ENCODE results near the gene FKBP1B. TPM values are rescaled to one million over a fixed set of nuclear protein-coding genes. Genes with fewer than 3 reads are reported as not detected.

FKBP1B gene
- total and polyA plus RNA-seq, 7 experiments from 2014 or later = 2.7 TPM; not detected in 6

GRCh38 chr2:24110660-24111303 lies 61.2 kb downstream of the FKBP1B start:
- no peaks in the 10 kb centered on the region for H3K36me3 ChIP-seq (ENCODE audit: control insufficient read depth in 2 of 3, insufficient read depth in 3 of 3, low read length in 3 of 3)
- H3K27ac ChIP-seq (ENCODE audit: low read depth, low read length) = no peak overlapping the region
- no peaks in the 10 kb centered on the region for H3K27me3 ChIP-seq (ENCODE audit: control insufficient read depth in 2 of 2, insufficient read depth in 2 of 2, low read length in 2 of 2)
- DNase-seq (no peak), ATAC-seq (no peak)
- no peaks in the 10 kb centered on the region for H3K4me1 ChIP-seq (ENCODE audit: control insufficient read depth in 2 of 2, insufficient read depth in 2 of 2, low read length in 2 of 2)
- intact Hi-C loops (cut with micrococcal nuclease) = no loop called here
- no peak overlapping the region for H3K27ac Mint-ChIP-seq
- peaks cover 12 to 30% (median 16%) of the 10 kb centered on the region in 5 donors for H3K36me3 Mint-ChIP-seq
- no peak overlapping the region for H3K4me3 ChIP-seq (ENCODE audit: low read length)
- CTCF ChIA-PET = interaction anchor here (0.6 kb wide), 1 partner anchor 324 kb away, joined by 3 read pairs; no protein-coding TSS in a partner anchor
- no peaks in the 10 kb centered on the region for H3K9me3 ChIP-seq (ENCODE audit: control insufficient read depth in 2 of 3, low read length in 3 of 3)
- peaks cover 0 to 13% (median 0%) of the 10 kb centered on the region in 5 donors for H3K27me3 Mint-ChIP-seq
- POLR2A ChIA-PET = no interaction called here
- peaks cover 6 to 32% (median 18%) of the 10 kb centered on the region in 11 donors for H3K9me3 Mint-ChIP-seq
- H3K4me3 Mint-ChIP-seq = no peak overlapping the region
- peaks cover 0 to 1% (median 0%) of the 10 kb centered on the region in 7 donors for H3K4me1 Mint-ChIP-seq

GRCh38 chr2:24111407-24111901 lies 61.9 kb downstream of the FKBP1B start:
- DNase-seq = no peak
- peaks cover 0 to 12% (median 0%) of the 10 kb centered on the region in 5 donors for H3K27me3 Mint-ChIP-seq
- intact Hi-C loops (cut with micrococcal nuclease) = no loop called here
- H3K27ac Mint-ChIP-seq = no peak overlapping the region
- H3K4me1 ChIP-seq (ENCODE audit: control insufficient read depth in 2 of 2, insufficient read depth in 2 of 2, low read length in 2 of 2) = no peaks in the 10 kb centered on the region
- no peak overlapping the region for H3K4me3 ChIP-seq (ENCODE audit: low read length)
- peaks cover 0 to 1% (median 0%) of the 10 kb centered on the region in 7 donors for H3K4me1 Mint-ChIP-seq
- CTCF ChIA-PET = interaction anchor here (0.6 kb wide), 1 partner anchor 287 kb away, joined by 3 read pairs; no protein-coding TSS in a partner anchor
- no peaks in the 10 kb centered on the region for H3K27me3 ChIP-seq (ENCODE audit: control insufficient read depth in 2 of 2, insufficient read depth in 2 of 2, low read length in 2 of 2)
- peaks cover 11 to 28% (median 12%) of the 10 kb centered on the region in 5 donors for H3K36me3 Mint-ChIP-seq
- H3K9me3 Mint-ChIP-seq = peaks cover 6 to 27% (median 15%) of the 10 kb centered on the region in 11 donors
- H3K4me3 Mint-ChIP-seq = no peak overlapping the region
- POLR2A ChIA-PET = interaction anchor here (0.6 kb wide), 1 partner anchor 43 kb away, joined by 3 read pairs; no protein-coding TSS in a partner anchor
- no peak for ATAC-seq
- H3K36me3 ChIP-seq (ENCODE audit: control insufficient read depth in 2 of 3, insufficient read depth in 3 of 3, low read length in 3 of 3) = no peaks in the 10 kb centered on the region
- H3K27ac ChIP-seq (ENCODE audit: low read depth, low read length) = no peak overlapping the region
- no peaks in the 10 kb centered on the region for H3K9me3 ChIP-seq (ENCODE audit: control insufficient read depth in 2 of 3, low read length in 3 of 3)

Other genes with a start within 250 kb of the FKBP1B start
- gene ATAD2B, start 122.6 kb upstream of the FKBP1B start, total RNA-seq = 10 to 100 TPM; 31.8 to 55.8 (median 43.3) TPM
- gene ATAD2B, start 122.6 kb upstream of the FKBP1B start, polyA plus RNA-seq = 10 to 100 TPM; 10.2 to 13.0 TPM
- gene UBXN2A, start 109.3 kb upstream of the FKBP1B start, total RNA-seq = 10 to 100 TPM; 11.5 to 13.5 (median 12.4) TPM
- 1 to 10 TPM; 9.2 to 9.7 TPM for gene UBXN2A, start 109.3 kb upstream of the FKBP1B start, polyA plus RNA-seq
- gene MFSD2B, start 39.7 kb upstream of the FKBP1B start, total RNA-seq = under 1 TPM in 2 of 5 experiments, not detected in 3; 0.22 to 0.76 TPM
- not detected for gene MFSD2B, start 39.7 kb upstream of the FKBP1B start, polyA plus RNA-seq
- gene WDCP, start 2.4 kb upstream of the FKBP1B start, total RNA-seq = 10 to 100 TPM in 3 of 5 experiments, 1 to 10 TPM in 2; 3.9 to 22.1 (median 17.8) TPM
- 1 to 10 TPM; 4.4 to 9.4 TPM for gene WDCP, start 2.4 kb upstream of the FKBP1B start, polyA plus RNA-seq
- gene SF3B6, start 26.6 kb downstream of the FKBP1B start, total RNA-seq = 100 to 1,000 TPM in 1 of 5 experiments, 10 to 100 TPM in 4; 42.4 to 100 (median 49.7) TPM
- 100 to 1,000 TPM; 114 to 231 TPM for gene SF3B6, start 26.6 kb downstream of the FKBP1B start, polyA plus RNA-seq
- 1 to 10 TPM in 3 of 5 experiments, under 1 TPM in 2; 0.49 to 5.0 (median 1.7) TPM for gene TP53I3, start 35.1 kb downstream of the FKBP1B start, total RNA-seq
- gene TP53I3, start 35.1 kb downstream of the FKBP1B start, polyA plus RNA-seq = under 1 TPM in 1 of 2 donors, not detected in 1; 0.24 TPM
- not detected for gene PFN4, start 73.6 kb downstream of the FKBP1B start, total RNA-seq
- not detected for gene PFN4, start 73.6 kb downstream of the FKBP1B start, polyA plus RNA-seq
- gene FAM228B, start 73.7 kb downstream of the FKBP1B start, total RNA-seq = 10 to 100 TPM in 4 of 5 experiments, 1 to 10 TPM in 1; 7.8 to 27.5 (median 24.8) TPM
- gene FAM228B, start 73.7 kb downstream of the FKBP1B start, polyA plus RNA-seq = 1 to 10 TPM; 5.2 to 9.5 TPM
- 1 to 10 TPM in 1 of 5 experiments, under 1 TPM in 2, not detected in 2; 0.54 to 1.4 (median 0.63) TPM for gene FAM228A, start 125.3 kb downstream of the FKBP1B start, total RNA-seq
- gene FAM228A, start 125.3 kb downstream of the FKBP1B start, polyA plus RNA-seq = not detected

Measured in naive thymus-derived CD4-positive, alpha-beta T cell (primary cell).